ENCODE results near the gene TKTL2.

DNA sequence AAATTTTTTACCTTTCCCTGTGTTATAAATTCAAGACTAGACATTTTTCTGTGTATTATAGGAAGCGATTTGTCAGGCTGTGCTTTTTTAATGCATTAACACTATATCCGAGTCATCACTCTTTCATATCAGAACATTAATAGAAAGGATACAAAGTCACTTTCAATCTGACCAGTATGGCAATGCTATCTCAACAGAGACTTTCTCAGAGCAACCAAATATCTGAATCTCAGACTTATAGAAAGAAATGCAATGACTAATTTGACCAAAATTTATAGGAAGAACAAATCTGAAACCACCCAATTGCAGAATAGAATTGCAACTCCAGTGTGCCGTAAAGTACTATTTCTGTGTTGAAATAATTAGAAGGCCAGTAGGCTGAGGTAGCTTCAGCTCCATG, 473 bp upstream of the TKTL2 start:
- no peak for TF ChIP-seq REST (IDR thresholded peaks at IDR 0.05; ENCODE audit: insufficient read depth in 1 of 2, low read depth in 2 of 2, low read length in 2 of 2)
- no peak for TF ChIP-seq SIN3A (IDR thresholded peaks at IDR 0.05; ENCODE audit: borderline replicate concordance, insufficient read depth, low read length)
- TF ChIP-seq POLR2AphosphoS5 (IDR thresholded peaks at IDR 0.05; ENCODE audit: low read depth, low read length) = no peak
- TF ChIP-seq FOXP2 (optimal IDR thresholded peaks at IDR 0.05; ENCODE audit: borderline replicate concordance, extremely low read depth, extremely low read length, insufficient read depth) = no peak

All from PFSK-1 (cell line).